Measurements from ENCODE around the gene MND1. TPM values are rescaled to one million over a fixed set of nuclear protein-coding genes. Genes with fewer than 3 reads are reported as not detected.

Gene MND1
- total RNA-seq, 4 donors from 2014 or later, result 2.3 to 4.2 (median 3.8) TPM

- H3K9me3 ChIP-seq, result no peaks in the 10 kb centered on the region
- TF ChIP-seq POLR2A (IDR thresholded peaks at IDR 0.05) (no peak), CTCF (IDR thresholded peaks at IDR 0.05) (no peak)
- H3K4me1 ChIP-seq, result peaks cover 0 to 10% (median 6%) of the 10 kb centered on the region in 3 donors
- 71 to 86% methylated on average over 1 of the region's 1 CpG for WGBS, 2 donors
- no peak overlapping the region for H3K27ac ChIP-seq
- no peaks in the 10 kb centered on the region for H3K27me3 ChIP-seq
- DNase-seq, result no peak
- H3K4me3 ChIP-seq, result no peak overlapping the region
- intact Hi-C loops (cut with DNase I), result loop anchor here (10.0 kb wide), 2 partner anchors 85 to 405 kb away; no protein-coding TSS in a partner anchor
- no peaks in the 10 kb centered on the region for H3K36me3 ChIP-seq
Measured at GRCh38 chr4:153349206-153349805, 4.8 kb downstream of the MND1 start.

- 89 to 90% methylated on average over 3 of the region's 3 CpGs for WGBS, 2 donors
- Histone ChIP-seq H3K9me3 (no peaks in the 10 kb centered on the region), H3K27ac (no peak overlapping the region), H3K27me3 (no peaks in the 10 kb centered on the region), H3K4me1 (no peaks in the 10 kb centered on the region), H3K36me3 (no peaks in the 10 kb centered on the region), H3K4me3 (no peak overlapping the region)
- intact Hi-C loops (cut with DNase I), result no loop called here
- DNase-seq, result no peak
- TF ChIP-seq POLR2A (IDR thresholded peaks at IDR 0.05), result no peak
- no peak for TF ChIP-seq CTCF (IDR thresholded peaks at IDR 0.05)
Measured at GRCh38 chr4:153362184-153362583, 17.7 kb downstream of the MND1 start.

GRCh38 chr4:153364061-153364460, 19.6 kb downstream of the MND1 start:
- no peaks in the 10 kb centered on the region for H3K9me3 ChIP-seq
- no peaks in the 10 kb centered on the region for H3K4me1 ChIP-seq
- no peaks in the 10 kb centered on the region for H3K27me3 ChIP-seq
- 96 to 97% methylated on average over 4 of the region's 4 CpGs for WGBS, 2 donors
- no peak for TF ChIP-seq CTCF (IDR thresholded peaks at IDR 0.05)
- no peak for TF ChIP-seq POLR2A (IDR thresholded peaks at IDR 0.05)
- H3K36me3 ChIP-seq, result no peaks in the 10 kb centered on the region
- H3K27ac ChIP-seq, result no peak overlapping the region
- intact Hi-C loops (cut with DNase I), result no loop called here
- DNase-seq, result no peak
- no peak overlapping the region for H3K4me3 ChIP-seq

- Histone ChIP-seq H3K4me1 (no peaks in the 10 kb centered on the region), H3K27me3 (no peaks in the 10 kb centered on the region), H3K36me3 (no peaks in the 10 kb centered on the region), H3K27ac (no peak overlapping the region), H3K9me3 (no peaks in the 10 kb centered on the region), H3K4me3 (no peak overlapping the region)
- TF ChIP-seq CTCF (IDR thresholded peaks at IDR 0.05), result no peak
- TF ChIP-seq POLR2A (IDR thresholded peaks at IDR 0.05), result no peak
- DNase-seq, result no peak
- WGBS, 2 donors, result 88 to 100% methylated on average over 2 of the region's 2 CpGs
- intact Hi-C loops (cut with DNase I), result no loop called here
Measured at GRCh38 chr4:153365003-153365402, 20.5 kb downstream of the MND1 start.

GRCh38 chr4:153366486-153366885, 22.0 kb downstream of the MND1 start:
- Histone ChIP-seq H3K4me1 (no peaks in the 10 kb centered on the region), H3K27me3 (no peaks in the 10 kb centered on the region), H3K36me3 (no peaks in the 10 kb centered on the region), H3K27ac (no peak overlapping the region), H3K4me3 (no peak overlapping the region), H3K9me3 (no peaks in the 10 kb centered on the region)
- no peak for TF ChIP-seq CTCF (IDR thresholded peaks at IDR 0.05)
- TF ChIP-seq POLR2A (IDR thresholded peaks at IDR 0.05), result no peak
- 73 to 79% methylated on average over 1 of the region's 1 CpG for WGBS, 2 donors
- intact Hi-C loops (cut with DNase I), result no loop called here
- DNase-seq, result no peak

All from esophagus squamous epithelium (tissue), 5 donors.